Loucy (cell line): ENCODE measurements around the gene AQP1.

Experiments used
- EZH2phosphoT487 ChIP-seq: fragments of 200-600 bp; IDR thresholded peaks from 2 replicates; pipeline ENCODE4 v1.6.1; 2018; ENCODE audit warnings: antibody characterized with exemption, mild to moderate bottlenecking, moderate library complexity, borderline replicate concordance
- TF ChIP-seq, protein P1 (sequence below): fragments of 200-600 bp; sonication (generic); conservative IDR thresholded peaks from 2 replicates; pipeline ENCODE4 v1.5.1; 2014; ENCODE audit warnings: mild to moderate bottlenecking, antibody characterized with exemption, low read length

DNA sequence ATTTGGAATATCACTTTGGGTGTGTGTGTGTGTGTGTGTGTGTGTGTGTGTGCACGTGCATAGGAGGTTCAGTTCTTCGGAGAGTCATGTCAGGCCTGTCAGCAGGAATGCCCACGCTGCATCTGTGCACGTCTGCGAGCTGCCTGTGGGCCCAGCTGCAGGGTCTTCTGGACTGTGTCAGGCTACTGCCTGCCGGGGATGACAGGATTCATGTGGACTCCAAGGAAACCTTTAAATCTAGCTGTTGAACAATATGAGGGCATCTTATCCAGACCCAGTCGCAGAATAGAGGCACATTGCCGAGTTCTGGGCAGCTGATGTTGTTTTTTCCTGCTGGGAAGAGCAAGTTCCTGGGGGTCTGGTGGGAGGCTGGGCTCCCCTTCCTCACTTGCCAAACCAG, 19.0 kb downstream of the AQP1 start:
- TF ChIP-seq, protein P1, sequence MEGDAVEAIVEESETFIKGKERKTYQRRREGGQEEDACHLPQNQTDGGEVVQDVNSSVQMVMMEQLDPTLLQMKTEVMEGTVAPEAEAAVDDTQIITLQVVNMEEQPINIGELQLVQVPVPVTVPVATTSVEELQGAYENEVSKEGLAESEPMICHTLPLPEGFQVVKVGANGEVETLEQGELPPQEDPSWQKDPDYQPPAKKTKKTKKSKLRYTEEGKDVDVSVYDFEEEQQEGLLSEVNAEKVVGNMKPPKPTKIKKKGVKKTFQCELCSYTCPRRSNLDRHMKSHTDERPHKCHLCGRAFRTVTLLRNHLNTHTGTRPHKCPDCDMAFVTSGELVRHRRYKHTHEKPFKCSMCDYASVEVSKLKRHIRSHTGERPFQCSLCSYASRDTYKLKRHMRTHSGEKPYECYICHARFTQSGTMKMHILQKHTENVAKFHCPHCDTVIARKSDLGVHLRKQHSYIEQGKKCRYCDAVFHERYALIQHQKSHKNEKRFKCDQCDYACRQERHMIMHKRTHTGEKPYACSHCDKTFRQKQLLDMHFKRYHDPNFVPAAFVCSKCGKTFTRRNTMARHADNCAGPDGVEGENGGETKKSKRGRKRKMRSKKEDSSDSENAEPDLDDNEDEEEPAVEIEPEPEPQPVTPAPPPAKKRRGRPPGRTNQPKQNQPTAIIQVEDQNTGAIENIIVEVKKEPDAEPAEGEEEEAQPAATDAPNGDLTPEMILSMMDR, result no peak
- no peak for TF ChIP-seq EZH2phosphoT487
